Measurements from ENCODE around the gene GORASP1.

The GORASP1 gene

GRCh38 chr3:39107388-39108199, at the start of gene GORASP1, which contains the start of gene TTC21A:
TSS of gene GORASP1 (minus strand) at chr3:39107627. CDS start at chr3:39107541, 86 bp downstream.
TSS of gene TTC21A (plus strand) at chr3:39107680. CDS start at chr3:39107838, 158 bp downstream.
- DNase-seq, result peak; percentile 78 to 83

GRCh38 chr3:39156421-39156820, 49.0 kb upstream of the GORASP1 start:
- DNase-seq, result no peak

GRCh38 chr3:39154280-39155021, 47.0 kb upstream of the GORASP1 start:
- no peak for DNase-seq

- DNase-seq, result no peak
Measured at GRCh38 chr3:39153977-39154279, 46.5 kb upstream of the GORASP1 start.

- DNase-seq, result peak in 1 of 2 experiments; percentile 31
Measured at GRCh38 chr3:39150803-39151631, 43.6 kb upstream of the GORASP1 start.

- DNase-seq, result peak in 1 of 2 experiments; percentile 15
Measured at GRCh38 chr3:39150148-39150802, 42.8 kb upstream of the GORASP1 start.

GRCh38 chr3:39149498-39150147, 42.2 kb upstream of the GORASP1 start:
- DNase-seq, result no peak

- DNase-seq, result no peak
Measured at GRCh38 chr3:39149059-39149455, 41.6 kb upstream of the GORASP1 start.

- DNase-seq, result no peak
Measured at GRCh38 chr3:39148435-39149058, 41.1 kb upstream of the GORASP1 start.

- peak; percentile 52 to 62 for DNase-seq
Measured at GRCh38 chr3:39147711-39148434, 40.4 kb upstream of the GORASP1 start.

- DNase-seq, result peak; percentile 62 to 64
Measured at GRCh38 chr3:39146611-39147591, 39.5 kb upstream of the GORASP1 start.

- no peak for DNase-seq
Measured at GRCh38 chr3:39146083-39146501, 38.7 kb upstream of the GORASP1 start.

- DNase-seq, result no peak
Measured at GRCh38 chr3:39144748-39145380, 37.4 kb upstream of the GORASP1 start.

- no peak for DNase-seq
Measured at GRCh38 chr3:39144095-39144747, 36.8 kb upstream of the GORASP1 start.

- DNase-seq, result no peak
Measured at GRCh38 chr3:39143051-39143885, 35.8 kb upstream of the GORASP1 start.

- no peak for DNase-seq
Measured at GRCh38 chr3:39142067-39142466, 34.6 kb upstream of the GORASP1 start.

- no peak for DNase-seq
Measured at GRCh38 chr3:39141171-39141995, 34.0 kb upstream of the GORASP1 start.
